Stomach (tissue), 9 donors: Measurements from ENCODE around the gene TNFRSF1B. TPM values are rescaled to one million over a fixed set of nuclear protein-coding genes. Genes with fewer than 3 reads are reported as not detected.

ENCODE experiments used
- DNase-seq, 2 donors: peaks; one replicate each; pipeline versions ENCODE4 v3.0.0 to v3.0.0-alpha.2; 2013 to 2019
- H3K27ac ChIP-seq, 5 donors: fragments of 200-600 bp in 4 of 5; sonication (generic) in 4 of 5; one replicate each; pipeline ENCODE4 v1.5.1; 2013 to 2019; ENCODE audit warnings: mild to moderate bottlenecking in 1 of 5, moderate library complexity in 1 of 5
- H3K27me3 ChIP-seq, 3 donors: fragments of 200-600 bp; sonication (generic); one replicate each; pipeline ENCODE4 v1.5.1; 2017 to 2019; ENCODE audit warnings: mixed run types in 1 of 3
- H3K36me3 ChIP-seq, 4 donors: fragments of 200-600 bp; sonication (generic); 1 replicate in 3 of 4; 2 replicates in 1 of 4; pipeline ENCODE4 v1.5.1; 2016 to 2019
- H3K4me1 ChIP-seq, 4 donors: fragments of 200-600 bp; sonication (generic); one replicate each; pipeline ENCODE4 v1.5.1; 2016 to 2019
- H3K4me3 ChIP-seq, 4 donors: fragments of 200-600 bp; sonication (generic) in 3 of 4; one replicate each; pipeline ENCODE4 v1.5.1; 2016 to 2019; ENCODE audit warnings: mild to moderate bottlenecking in 1 of 4
- H3K9me3 ChIP-seq, 4 donors: fragments of 200-600 bp; sonication (generic); one replicate each; pipeline ENCODE4 v1.5.1; 2016 to 2019
- EP300 ChIP-seq: sonication (generic); formaldehyde crosslinking; IDR thresholded peaks from one replicate; pipeline ENCODE4 v1.6.1; 2017; ENCODE audit warnings: antibody characterized with exemption
- POLR2A ChIP-seq, 4 donors: fragments of 450-650 bp; IDR thresholded peaks; one replicate each; pipeline ENCODE4 v1.6.1; 2016; ENCODE audit warnings: antibody characterized with exemption in 4 of 4, control low read depth in 2 of 4, mild to moderate bottlenecking in 1 of 4, moderate library complexity in 1 of 4
- POLR2AphosphoS5 ChIP-seq, 3 donors: sonication (generic); formaldehyde crosslinking; IDR thresholded peaks; one replicate each; pipeline ENCODE4 v1.6.1; 2016; ENCODE audit warnings: antibody characterized with exemption in 3 of 3
- WGBS, 5 donors: extraction: QIAGEN DNeasy Blood & Tissue Kit in 3 of 5; methylation state at CpG; one replicate each; pipeline versions ENCODE4 v1.1.5 to v1.1.7; 2013 to 2018; 5-methylcytosine and 5-hydroxymethylcytosine counted together
- intact Hi-C: fragments of 100-400 bp; cut with DNase I; formaldehyde crosslinking; loops from one replicate; pipeline ENCODE4 v1.15.1; 2023; ENCODE audit warnings: low total_unique reads
- polyA plus RNA-seq, 3 donors: library from polyadenylated mRNA; stranded (reverse); fragments of 200-250 nt; gene quantifications; one replicate each; pipeline ENCODE4 v1.2.3, GENCODE V29; 2013
- total RNA-seq, 5 donors: library from RNA; depleted of rRNA; stranded (reverse); fragments of >200 nt; gene quantifications; one replicate each; pipeline versions ENCODE4 v1.1.0 to v1.2.3, GENCODE V29; 2014 to 2016
- TF ChIP-seq, protein P1 (sequence below), 7 experiments: fragments of 450-650 bp in 4 of 7; fragments of 200-600 bp in 3 of 7; sonication (generic) in 3 of 7; IDR thresholded peaks; one replicate each; pipeline ENCODE4 v1.5.1; 2016 to 2019; ENCODE audit warnings: antibody characterized with exemption in 7 of 7, control low read depth in 2 of 7, mild to moderate bottlenecking in 1 of 7
- donor health status: healthy with polysubstance abuse.
- donor health status: Bipolar disorder and iron deficiency.
- donor health status: healthy.

Gene TNFRSF1B
- total and polyA plus RNA-seq, 8 donors: 5.4 to 24.3 (median 11.5) TPM

DNA sequence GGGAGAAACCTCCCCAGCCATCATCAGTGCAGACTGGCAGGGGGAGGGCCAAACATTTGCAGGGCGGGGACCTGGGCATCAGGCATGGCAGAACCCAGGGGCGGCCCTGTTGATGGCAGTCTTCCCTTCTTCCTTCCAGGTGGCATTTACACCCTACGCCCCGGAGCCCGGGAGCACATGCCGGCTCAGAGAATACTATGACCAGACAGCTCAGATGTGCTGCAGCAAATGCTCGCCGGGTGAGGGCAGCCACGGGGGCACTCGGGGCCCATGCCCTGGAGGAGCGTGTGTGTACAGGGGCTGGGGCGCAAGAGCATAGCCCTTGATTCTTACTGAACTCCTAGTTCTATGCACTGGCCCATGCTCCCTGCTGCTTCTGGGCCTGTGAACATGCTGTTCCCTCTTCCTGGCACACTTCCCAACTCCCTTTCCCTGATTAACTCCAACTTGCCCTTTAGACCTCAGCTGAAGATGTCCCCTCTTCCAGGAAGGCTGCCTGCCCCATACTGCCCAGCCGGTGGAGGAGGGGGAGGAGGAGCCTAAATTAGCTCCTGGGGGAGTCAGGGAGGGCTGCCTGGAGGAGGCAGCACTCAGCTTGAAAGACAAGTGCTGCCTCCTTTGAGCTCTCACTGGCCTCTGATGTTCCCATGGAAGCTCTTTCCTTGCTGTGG lies 22.0 kb downstream of the TNFRSF1B start:
- WGBS, 5 donors: 66 to 90% (median 85%) methylated on average over 5 to 13 of the region's 13 CpGs
- Histone ChIP-seq H3K4me3 (no peak overlapping the region), H3K27ac (no peak overlapping the region), H3K27me3 (no peaks in the 10 kb centered on the region), H3K36me3 (peaks cover 16 to 45% (median 34%) of the 10 kb centered on the region in 4 donors), H3K9me3 (no peaks in the 10 kb centered on the region), H3K4me1 (peaks cover 36 to 59% (median 51%) of the 10 kb centered on the region in 4 donors)
- intact Hi-C loops: no loop called here
- TF ChIP-seq EP300 (no peak), POLR2AphosphoS5 (IDR thresholded peaks at IDR 0.05) (no peak), POLR2A (IDR thresholded peaks at IDR 0.05) (no peak)
- TF ChIP-seq, protein P1, sequence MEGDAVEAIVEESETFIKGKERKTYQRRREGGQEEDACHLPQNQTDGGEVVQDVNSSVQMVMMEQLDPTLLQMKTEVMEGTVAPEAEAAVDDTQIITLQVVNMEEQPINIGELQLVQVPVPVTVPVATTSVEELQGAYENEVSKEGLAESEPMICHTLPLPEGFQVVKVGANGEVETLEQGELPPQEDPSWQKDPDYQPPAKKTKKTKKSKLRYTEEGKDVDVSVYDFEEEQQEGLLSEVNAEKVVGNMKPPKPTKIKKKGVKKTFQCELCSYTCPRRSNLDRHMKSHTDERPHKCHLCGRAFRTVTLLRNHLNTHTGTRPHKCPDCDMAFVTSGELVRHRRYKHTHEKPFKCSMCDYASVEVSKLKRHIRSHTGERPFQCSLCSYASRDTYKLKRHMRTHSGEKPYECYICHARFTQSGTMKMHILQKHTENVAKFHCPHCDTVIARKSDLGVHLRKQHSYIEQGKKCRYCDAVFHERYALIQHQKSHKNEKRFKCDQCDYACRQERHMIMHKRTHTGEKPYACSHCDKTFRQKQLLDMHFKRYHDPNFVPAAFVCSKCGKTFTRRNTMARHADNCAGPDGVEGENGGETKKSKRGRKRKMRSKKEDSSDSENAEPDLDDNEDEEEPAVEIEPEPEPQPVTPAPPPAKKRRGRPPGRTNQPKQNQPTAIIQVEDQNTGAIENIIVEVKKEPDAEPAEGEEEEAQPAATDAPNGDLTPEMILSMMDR (IDR thresholded peaks at IDR 0.05): no peak
- DNase-seq: no peak

- 75 to 84% (median 80%) methylated on average over 5 of the region's 5 CpGs for WGBS, 5 donors
- intact Hi-C loops: no loop called here
- Histone ChIP-seq H3K4me3 (no peak overlapping the region), H3K27me3 (no peaks in the 10 kb centered on the region), H3K27ac (no peak overlapping the region), H3K4me1 (peaks cover 31 to 54% (median 46%) of the 10 kb centered on the region in 4 donors), H3K36me3 (peaks cover 16 to 51% (median 39%) of the 10 kb centered on the region in 4 donors), H3K9me3 (no peaks in the 10 kb centered on the region)
- DNase-seq: no peak
- TF ChIP-seq POLR2AphosphoS5 (IDR thresholded peaks at IDR 0.05): no peak
- TF ChIP-seq, protein P1 (IDR thresholded peaks at IDR 0.05): no peak
- no peak for TF ChIP-seq POLR2A (IDR thresholded peaks at IDR 0.05)
- no peak for TF ChIP-seq EP300
Observed at GRCh38 chr1:12189328-12189682, 22.5 kb downstream of the TNFRSF1B start.

DNA sequence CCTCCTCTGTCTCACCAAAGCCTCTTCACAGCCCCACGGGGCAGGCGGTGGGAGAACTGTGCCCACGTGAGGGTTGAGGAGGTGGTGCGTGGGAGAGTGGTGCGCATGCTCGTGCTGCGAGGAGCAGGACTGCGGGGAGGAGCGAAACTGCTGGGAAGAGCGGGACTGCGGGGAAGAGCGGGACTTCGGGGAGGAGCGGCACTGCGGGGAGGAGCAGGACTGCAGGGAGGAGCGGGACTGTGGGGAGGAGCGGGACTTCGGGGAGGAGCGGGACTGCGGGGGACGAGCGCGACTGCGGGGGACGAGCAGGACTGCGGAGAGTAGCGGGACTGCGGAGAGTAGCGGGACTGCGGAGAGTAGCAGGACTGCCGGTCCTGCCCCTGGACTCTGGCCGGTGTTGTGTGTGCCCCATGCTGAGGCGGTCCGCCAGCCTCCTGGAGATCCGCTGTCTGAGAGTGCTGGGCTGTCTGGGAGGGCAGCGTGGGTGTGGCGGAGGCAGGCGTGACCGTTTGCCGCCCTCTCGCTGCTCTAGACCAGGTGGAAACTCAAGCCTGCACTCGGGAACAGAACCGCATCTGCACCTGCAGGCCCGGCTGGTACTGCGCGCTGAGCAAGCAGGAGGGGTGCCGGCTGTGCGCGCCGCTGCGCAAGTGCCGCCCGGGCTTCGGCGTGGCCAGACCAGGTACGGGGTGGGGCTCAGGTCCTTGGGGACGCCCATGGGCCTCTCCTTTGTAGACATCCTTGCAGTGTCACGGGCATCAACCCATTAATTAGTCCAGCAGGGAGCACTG lies 24.6 kb downstream of the TNFRSF1B start:
- intact Hi-C loops: no loop called here
- Histone ChIP-seq H3K27ac (no peak overlapping the region), H3K27me3 (no peaks in the 10 kb centered on the region), H3K36me3 (peaks cover 22 to 72% (median 56%) of the 10 kb centered on the region in 4 donors), H3K9me3 (no peaks in the 10 kb centered on the region), H3K4me3 (no peak overlapping the region), H3K4me1 (peaks cover 10 to 33% (median 24%) of the 10 kb centered on the region in 4 donors)
- DNase-seq: no peak
- no peak for TF ChIP-seq POLR2A (IDR thresholded peaks at IDR 0.05)
- TF ChIP-seq EP300: no peak
- TF ChIP-seq, protein P1 (IDR thresholded peaks at IDR 0.05): no peak
- TF ChIP-seq POLR2AphosphoS5 (IDR thresholded peaks at IDR 0.05): no peak
- WGBS, 5 donors: 78 to 88% (median 83%) methylated on average over 37 to 58 of the region's 58 CpGs

DNA sequence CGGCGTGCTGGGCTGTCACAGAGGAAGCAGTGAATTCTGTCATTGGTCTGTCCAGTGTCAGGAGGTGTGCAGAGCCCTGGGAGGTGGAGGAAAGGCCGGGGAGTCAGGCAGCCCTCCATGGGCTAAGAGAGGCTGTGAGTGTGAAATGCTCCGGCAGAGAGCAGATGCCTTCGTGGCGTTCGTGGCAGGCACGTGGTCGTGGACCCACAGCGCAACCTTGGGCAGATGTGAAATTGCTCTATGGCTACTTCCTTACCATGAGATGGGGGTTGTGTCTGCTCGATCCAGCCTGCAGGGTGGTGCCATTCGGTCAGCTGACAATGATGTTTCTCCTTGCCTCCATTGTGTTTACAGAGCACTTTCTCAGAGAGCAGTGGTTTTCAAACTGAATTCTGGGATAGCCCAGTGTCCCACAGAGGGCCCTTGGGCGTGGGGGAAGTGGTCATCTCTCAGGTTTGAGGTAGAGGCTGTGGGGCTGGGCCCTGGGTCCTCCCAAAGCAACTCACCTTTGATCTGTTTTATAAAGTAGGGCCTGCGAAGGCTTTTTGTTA lies 27.9 kb downstream of the TNFRSF1B start:
- DNase-seq: no peak
- WGBS, 5 donors: 79 to 92% (median 88%) methylated on average over 12 to 14 of the region's 14 CpGs
- Histone ChIP-seq H3K27me3 (no peaks in the 10 kb centered on the region), H3K36me3 (peaks cover 16 to 88% (median 76%) of the 10 kb centered on the region in 4 donors), H3K27ac (no peak overlapping the region), H3K4me3 (no peak overlapping the region), H3K9me3 (no peaks in the 10 kb centered on the region), H3K4me1 (peaks cover 0 to 5% (median 0%) of the 10 kb centered on the region in 4 donors)
- intact Hi-C loops: no loop called here
- TF ChIP-seq, protein P1 (IDR thresholded peaks at IDR 0.05): no peak
- no peak for TF ChIP-seq POLR2AphosphoS5 (IDR thresholded peaks at IDR 0.05)
- TF ChIP-seq POLR2A (IDR thresholded peaks at IDR 0.05): no peak
- no peak for TF ChIP-seq EP300
